ENCODE results near the gene ZNF730. TPM values are rescaled to one million over a fixed set of nuclear protein-coding genes. Genes with fewer than 3 reads are reported as not detected.
"Not testable (repeated sequence)": the region's sequence is repeated elsewhere in the genome, so short reads cannot be mapped to it uniquely, and the experiment has no call there.

The ZNF730 gene
- total RNA-seq, 1 donor from 2014 or later, result 76.3 TPM

- H4K20me1 ChIP-seq (ENCODE audit: low read depth), result peaks cover 5% of the 10 kb centered on the region
- H3K36me3 ChIP-seq, result peaks cover 11% of the 10 kb centered on the region
- peak overlapping the region; percentile 99 for H3K4me2 ChIP-seq
- peak overlapping the region; percentile 94 for H3K27ac Mint-ChIP-seq
- H3K79me2 ChIP-seq (ENCODE audit: low read depth), result peaks cover 50% of the 10 kb centered on the region
- H2AFZ ChIP-seq (replicated peaks), result peak overlapping the region; percentile 60
- H3K4me1 Mint-ChIP-seq, result peaks cover 6% of the 10 kb centered on the region
- peak; percentile 12 for TF ChIP-seq CTCF (IDR thresholded peaks at IDR 0.05)
- no peak for TF ChIP-seq EZH2phosphoT487 (IDR thresholded peaks at IDR 0.05)
- TF ChIP-seq EZH2 (IDR thresholded peaks at IDR 0.05), result no peak
- peaks cover 3% of the 10 kb centered on the region for H3F3A ChIP-seq (ENCODE audit: low read depth)
- peaks cover 18% of the 10 kb centered on the region for H3K4me1 ChIP-seq
- no peaks in the 10 kb centered on the region for H3K27me3 ChIP-seq
- H3K9ac ChIP-seq, result peak overlapping the region; percentile 93
- peaks cover 77% of the 10 kb centered on the region for H3K9me3 Mint-ChIP-seq
- H3K27me3 Mint-ChIP-seq (ENCODE audit: insufficient read depth, low read depth), result peaks cover 4% of the 10 kb centered on the region
- peaks cover 39% of the 10 kb centered on the region for H3K36me3 Mint-ChIP-seq
- peak overlapping the region; percentile 71 for H3K4me3 ChIP-seq
- DNase-seq (ENCODE audit: low spot score), result peak; percentile 93
- peak overlapping the region; percentile 91 for H3K4me3 Mint-ChIP-seq
- H3K27ac ChIP-seq, result peak overlapping the region; percentile 98
- no peaks in the 10 kb centered on the region for H3K9me3 ChIP-seq (ENCODE audit: low read depth)
These were observed 41.6 kb upstream of the ZNF730 start for GRCh38 chr19:23075031-23075733.

DNA sequence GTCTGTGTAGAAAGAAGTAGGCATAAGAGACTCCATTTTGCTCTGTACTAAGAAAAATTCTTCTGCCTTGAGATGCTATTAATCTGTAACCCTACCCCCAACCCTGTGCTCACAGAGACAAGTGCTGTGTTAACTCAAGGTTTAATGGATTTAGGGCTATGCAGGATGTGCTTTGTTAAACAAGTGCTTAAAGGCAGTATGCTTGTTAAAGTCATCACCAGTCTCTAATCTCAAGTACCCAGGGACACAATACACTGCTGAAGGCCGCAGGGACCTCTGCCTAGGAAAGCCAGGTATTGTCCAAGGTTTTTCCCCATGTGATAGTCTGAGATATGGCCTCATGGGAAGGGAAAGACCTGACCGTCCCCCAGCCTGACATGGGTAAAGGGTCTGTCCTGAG, 39.0 kb upstream of the ZNF730 start:
- peak overlapping the region; percentile 71 for H3K4me3 ChIP-seq
- peak overlapping the region; percentile 55 for H3K4me3 Mint-ChIP-seq
- not testable (repeated sequence) for H3K9ac ChIP-seq; H3K27ac Mint-ChIP-seq; H4K20me1 ChIP-seq (ENCODE audit: low read depth); H2AFZ ChIP-seq (replicated peaks); H3K9me3 ChIP-seq (ENCODE audit: low read depth); H3K4me1 Mint-ChIP-seq; H3K27ac ChIP-seq; DNase-seq (ENCODE audit: low spot score); H3K27me3 Mint-ChIP-seq (ENCODE audit: insufficient read depth, low read depth); H3F3A ChIP-seq (ENCODE audit: low read depth); H3K27me3 ChIP-seq
- peaks cover 76% of the 10 kb centered on the region for H3K79me2 ChIP-seq (ENCODE audit: low read depth)
- peaks cover 55% of the 10 kb centered on the region for H3K36me3 Mint-ChIP-seq
- H3K4me2 ChIP-seq, result peak overlapping the region; percentile 99
- H3K4me1 ChIP-seq, result peaks cover 18% of the 10 kb centered on the region
- H3K36me3 ChIP-seq, result peaks cover 11% of the 10 kb centered on the region
- peaks cover 83% of the 10 kb centered on the region for H3K9me3 Mint-ChIP-seq

GRCh38 chr19:23093832-23094231, 23.0 kb upstream of the ZNF730 start:
- peaks cover 9% of the 10 kb centered on the region for H3K27me3 Mint-ChIP-seq (ENCODE audit: insufficient read depth, low read depth)
- TF ChIP-seq CTCF (IDR thresholded peaks at IDR 0.05), result no peak
- TF ChIP-seq EZH2 (IDR thresholded peaks at IDR 0.05), result no peak
- TF ChIP-seq EZH2phosphoT487 (IDR thresholded peaks at IDR 0.05), result no peak
- no peak overlapping the region for H3K4me3 ChIP-seq
- no peaks in the 10 kb centered on the region for H3K4me1 ChIP-seq
- H3K27ac ChIP-seq, result no peak overlapping the region
- H3K79me2 ChIP-seq (ENCODE audit: low read depth), result peaks cover 99% of the 10 kb centered on the region
- no peaks in the 10 kb centered on the region for H3K4me1 Mint-ChIP-seq
- H3K27me3 ChIP-seq, result no peaks in the 10 kb centered on the region
- H3K9me3 Mint-ChIP-seq, result peaks cover 85% of the 10 kb centered on the region
- H4K20me1 ChIP-seq (ENCODE audit: low read depth), result peaks cover 20% of the 10 kb centered on the region
- H3K36me3 Mint-ChIP-seq, result peaks cover 86% of the 10 kb centered on the region
- peaks cover 16% of the 10 kb centered on the region for H3K9me3 ChIP-seq (ENCODE audit: low read depth)
- no peak overlapping the region for H3K4me2 ChIP-seq
- H3K36me3 ChIP-seq, result peaks cover 23% of the 10 kb centered on the region
- no peak overlapping the region for H3K4me3 Mint-ChIP-seq
- H2AFZ ChIP-seq (replicated peaks), result no peak overlapping the region
- H3F3A ChIP-seq (ENCODE audit: low read depth), result no peaks in the 10 kb centered on the region
- H3K27ac Mint-ChIP-seq, result no peak overlapping the region
- DNase-seq (ENCODE audit: low spot score), result no peak
- H3K9ac ChIP-seq, result no peak overlapping the region

DNA sequence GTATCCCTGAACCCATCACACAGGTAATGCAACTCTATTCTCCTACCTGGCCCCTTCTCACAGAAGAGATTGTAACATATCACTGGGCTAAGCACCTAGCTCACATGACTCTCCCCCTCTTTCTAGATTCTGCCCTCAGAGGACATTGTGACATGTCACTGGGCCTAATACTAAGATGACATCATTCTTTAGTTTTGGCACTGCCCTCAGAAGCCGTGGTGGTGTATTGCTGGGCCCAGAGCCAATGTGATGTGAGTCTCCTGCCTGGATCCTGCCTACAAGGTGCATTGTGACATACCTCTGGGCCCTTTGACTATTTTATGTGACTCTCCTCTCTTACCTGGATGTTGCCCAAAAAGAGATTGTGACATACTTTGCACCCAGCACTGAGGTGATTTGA, 21.4 kb upstream of the ZNF730 start:
- Histone ChIP-seq H3K27ac (no peak overlapping the region), H3K79me2 (ENCODE audit: low read depth) (peaks cover 93% of the 10 kb centered on the region), H3K9me3 (ENCODE audit: low read depth) (peaks cover 6% of the 10 kb centered on the region), H3K27me3 (no peaks in the 10 kb centered on the region), H3F3A (ENCODE audit: low read depth) (no peaks in the 10 kb centered on the region), H3K9ac (no peak overlapping the region), H4K20me1 (ENCODE audit: low read depth) (peaks cover 20% of the 10 kb centered on the region), H3K36me3 (peaks cover 12% of the 10 kb centered on the region), H2AFZ (replicated peaks) (no peak overlapping the region), H3K4me1 (no peaks in the 10 kb centered on the region), H3K4me2 (no peak overlapping the region), H3K4me3 (no peak overlapping the region)
- H3K27ac Mint-ChIP-seq, result no peak overlapping the region
- peaks cover 77% of the 10 kb centered on the region for H3K9me3 Mint-ChIP-seq
- H3K36me3 Mint-ChIP-seq, result peaks cover 86% of the 10 kb centered on the region
- H3K4me1 Mint-ChIP-seq, result no peaks in the 10 kb centered on the region
- no peak for DNase-seq (ENCODE audit: low spot score)
- no peak overlapping the region for H3K4me3 Mint-ChIP-seq
- H3K27me3 Mint-ChIP-seq (ENCODE audit: insufficient read depth, low read depth), result peaks cover 4% of the 10 kb centered on the region
- TF ChIP-seq EZH2 (IDR thresholded peaks at IDR 0.05) (no peak), EZH2phosphoT487 (IDR thresholded peaks at IDR 0.05) (no peak), CTCF (IDR thresholded peaks at IDR 0.05) (no peak)

Measured in neural progenitor cell (in vitro differentiated cells).